Measurements from ENCODE around the gene SLX4IP.

Gene SLX4IP

DNA sequence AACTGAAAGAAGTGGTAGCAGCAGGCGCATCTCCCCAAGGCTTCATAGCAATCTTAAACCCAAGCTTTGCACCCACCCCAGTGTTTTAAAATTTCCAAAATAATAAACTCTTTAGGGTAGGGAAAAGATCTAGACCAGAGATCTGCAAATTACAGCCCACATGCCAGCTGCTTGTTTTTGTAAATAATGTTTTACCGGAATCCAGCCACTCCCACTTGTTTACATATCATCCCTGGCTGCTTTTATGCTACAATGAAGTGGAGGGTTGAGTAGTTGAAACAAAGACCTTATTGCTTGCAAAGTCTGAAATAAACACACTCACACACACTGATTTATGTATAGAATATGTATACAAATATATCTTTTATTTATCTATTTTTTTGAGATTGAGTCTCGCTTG lies 30.0 kb downstream of the SLX4IP start:
- DNase-seq: no peak

DNA sequence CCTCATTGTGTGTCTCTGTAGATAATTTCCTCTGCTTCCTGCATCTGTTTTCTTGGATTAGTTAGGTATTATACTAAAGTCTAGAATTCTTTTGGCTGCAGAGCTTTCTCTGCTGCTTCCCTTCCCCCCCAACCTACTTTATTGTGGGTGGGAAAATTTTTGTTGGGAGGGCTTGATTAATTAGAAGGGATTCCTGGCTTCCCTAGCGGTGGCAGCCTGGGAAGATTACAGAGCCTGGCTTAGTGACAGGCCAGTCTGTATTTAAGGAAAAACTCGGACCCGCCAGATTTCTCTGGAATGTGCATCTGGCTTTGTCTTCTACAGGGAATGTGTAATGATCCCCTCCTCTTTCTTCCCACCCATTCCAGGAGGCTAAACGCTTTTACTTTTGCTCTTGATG lies 31.2 kb downstream of the SLX4IP start:
- DNase-seq: peak; percentile 5

DNA sequence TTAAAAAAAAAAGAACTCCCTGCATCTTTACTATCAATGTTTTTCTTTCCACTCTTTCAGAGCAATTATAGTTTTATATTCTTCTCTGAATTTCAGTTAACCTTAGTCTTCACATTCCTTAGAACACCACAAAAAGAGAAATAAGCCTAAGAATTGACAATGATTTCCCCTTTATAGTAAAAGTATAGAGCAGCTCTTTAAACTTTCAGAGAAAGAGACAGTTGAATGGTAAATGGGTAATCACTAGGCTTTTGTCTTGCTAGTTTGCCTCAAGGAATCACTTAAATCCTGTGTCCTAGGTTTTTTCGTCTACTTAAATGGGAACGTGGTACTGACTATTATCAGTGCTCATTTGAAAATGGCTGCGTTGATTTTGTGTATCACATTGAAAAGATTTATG lies 31.8 kb downstream of the SLX4IP start:
- DNase-seq: no peak

GRCh38 chr20:10467681-10468339 lies 32.7 kb downstream of the SLX4IP start:
- DNase-seq: no peak

DNA sequence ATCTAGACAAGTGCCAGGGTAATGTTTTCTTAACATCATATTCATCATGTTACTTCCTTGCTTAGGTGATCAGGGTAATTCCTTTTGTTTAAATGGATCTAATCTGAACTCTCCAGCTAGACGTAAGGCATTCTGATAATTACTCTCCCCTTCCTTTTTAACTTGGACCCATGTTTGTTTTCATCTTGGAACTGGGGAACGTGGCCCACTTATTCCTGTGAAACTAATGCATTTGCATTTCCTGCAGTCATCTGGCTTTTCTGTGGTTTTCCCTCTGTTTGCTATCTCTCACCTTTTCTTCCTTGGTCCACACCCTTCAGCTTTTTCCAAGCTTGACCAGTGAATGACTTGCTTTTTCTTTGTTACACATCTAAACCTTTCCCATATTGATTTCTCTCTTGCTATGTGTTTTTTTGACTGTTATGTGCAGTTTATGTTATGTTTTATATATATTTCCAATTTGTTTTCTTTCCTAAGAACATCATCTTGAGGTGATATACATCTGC lies 33.3 kb downstream of the SLX4IP start:
- DNase-seq: no peak

DNA sequence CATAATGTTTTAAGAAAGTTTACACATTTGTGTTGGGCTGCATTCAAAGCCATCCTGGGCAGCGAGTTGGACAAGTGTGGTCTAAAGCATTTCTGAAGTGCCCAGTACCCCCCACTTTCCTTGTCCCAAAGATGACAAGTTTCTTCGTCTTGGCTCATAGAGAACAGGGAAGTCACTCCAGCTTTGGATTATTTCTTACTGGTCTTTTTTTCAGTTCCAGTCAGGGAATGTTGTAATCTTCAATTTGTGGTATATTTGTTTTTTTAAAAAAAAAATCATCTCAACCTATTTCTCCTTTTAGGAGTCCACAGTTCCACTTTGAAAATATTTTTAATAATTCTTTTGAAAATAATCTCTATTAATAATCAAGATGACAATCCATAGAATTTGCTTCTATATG lies 34.0 kb downstream of the SLX4IP start:
- DNase-seq: no peak

GRCh38 chr20:10469599-10469998 lies 34.5 kb downstream of the SLX4IP start:
- DNase-seq: peak; percentile 9

DNA sequence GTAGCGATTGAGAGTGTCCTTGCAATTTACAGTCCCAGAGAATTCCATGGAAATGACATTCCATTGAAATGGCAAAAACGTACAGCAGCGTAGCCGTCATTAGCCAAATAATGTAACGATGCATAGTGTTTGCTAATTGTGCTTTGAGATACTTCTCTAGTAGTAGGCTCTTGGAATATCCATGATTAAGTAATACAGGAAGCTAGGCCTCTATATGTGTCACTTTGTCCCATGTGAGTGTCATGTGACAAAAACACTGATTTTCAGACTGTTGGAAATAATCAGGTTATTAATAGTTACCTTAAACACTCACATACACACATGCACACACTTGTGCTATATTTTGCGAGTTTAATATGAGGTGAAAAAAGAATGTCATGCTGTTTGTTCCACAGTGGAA lies 35.2 kb downstream of the SLX4IP start:
- no peak for DNase-seq

GRCh38 chr20:10472871-10473270 lies 37.8 kb downstream of the SLX4IP start:
- DNase-seq: no peak

DNA sequence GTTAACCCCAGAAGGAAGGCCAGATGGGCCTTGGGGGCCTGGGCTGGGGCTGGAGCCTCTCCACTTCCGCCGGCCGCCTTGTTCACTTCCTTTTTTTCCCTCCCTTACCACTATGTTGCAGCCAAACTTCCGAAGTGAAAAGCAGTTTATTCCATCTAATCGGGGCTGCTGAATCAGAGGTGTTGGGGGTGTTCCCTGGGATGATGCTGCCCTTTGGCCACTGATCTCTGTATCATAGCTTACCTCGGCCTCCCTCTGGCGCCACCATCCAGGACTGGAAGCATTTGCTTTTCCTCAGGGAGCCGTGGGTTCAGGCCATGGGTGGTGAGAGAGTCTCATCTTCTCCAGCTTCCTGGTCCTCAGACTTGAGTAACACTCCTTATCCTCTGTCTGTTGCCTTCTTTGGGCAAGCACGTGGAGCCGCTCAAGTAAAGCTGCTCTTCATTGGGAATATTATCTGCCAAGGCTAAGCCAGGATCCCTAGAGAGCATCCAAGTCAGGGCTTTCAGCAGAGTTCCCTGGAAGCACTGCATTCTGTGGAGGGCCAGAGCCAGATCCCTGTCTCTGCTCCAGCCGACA lies 39.6 kb downstream of the SLX4IP start:
- no peak for DNase-seq

DNA sequence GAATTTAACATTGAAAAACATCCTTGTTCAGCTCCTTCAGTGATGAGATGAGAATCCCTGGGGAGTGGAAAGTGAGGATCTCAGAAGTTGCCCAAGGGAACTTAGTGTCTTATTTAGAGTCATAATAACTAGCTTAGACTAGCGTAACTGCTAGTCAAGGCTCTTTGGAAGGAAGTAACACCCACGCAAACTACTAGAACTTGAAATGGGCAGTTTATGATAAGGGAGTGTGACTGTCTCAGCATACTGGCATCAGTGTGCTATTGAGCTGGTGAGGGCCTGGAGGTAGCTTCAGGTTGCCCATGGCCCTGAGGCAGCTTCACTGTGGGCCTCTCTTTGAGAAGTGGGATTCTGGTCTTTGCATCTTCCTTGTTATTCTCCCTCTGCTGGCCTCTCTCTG lies 40.1 kb downstream of the SLX4IP start:
- DNase-seq: no peak

GRCh38 chr20:10476319-10476724 lies 41.2 kb downstream of the SLX4IP start:
- DNase-seq: no peak

GRCh38 chr20:10478205-10478604 lies 43.1 kb downstream of the SLX4IP start:
- DNase-seq: no peak

DNA sequence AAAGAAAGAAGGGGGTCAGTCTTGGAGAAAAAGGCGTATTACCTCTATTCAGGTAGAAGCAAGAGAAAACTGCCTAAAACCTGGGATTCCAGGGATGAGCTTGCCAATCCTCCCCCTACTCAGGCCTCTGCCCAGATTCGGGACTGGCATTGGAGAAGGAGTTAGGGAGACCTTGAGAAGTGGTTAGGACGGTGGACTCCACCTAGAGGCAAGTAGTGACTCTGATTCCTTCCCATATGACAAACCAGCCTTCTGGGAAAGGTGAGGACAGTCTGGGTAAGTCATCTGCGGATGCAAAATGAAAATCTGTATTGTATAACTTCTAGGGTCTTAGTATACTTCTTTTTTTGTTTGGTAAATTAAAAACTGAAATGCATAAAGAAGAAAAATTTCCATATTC lies 43.8 kb downstream of the SLX4IP start:
- DNase-seq: no peak

- no peak for DNase-seq
These were observed 46.6 kb downstream of the SLX4IP start for GRCh38 chr20:10481676-10482075.

- DNase-seq: no peak
These were observed 48.6 kb downstream of the SLX4IP start for GRCh38 chr20:10483691-10484090.

GRCh38 chr20:10487142-10488136 lies 52.3 kb downstream of the SLX4IP start:
- DNase-seq: no peak

DNA sequence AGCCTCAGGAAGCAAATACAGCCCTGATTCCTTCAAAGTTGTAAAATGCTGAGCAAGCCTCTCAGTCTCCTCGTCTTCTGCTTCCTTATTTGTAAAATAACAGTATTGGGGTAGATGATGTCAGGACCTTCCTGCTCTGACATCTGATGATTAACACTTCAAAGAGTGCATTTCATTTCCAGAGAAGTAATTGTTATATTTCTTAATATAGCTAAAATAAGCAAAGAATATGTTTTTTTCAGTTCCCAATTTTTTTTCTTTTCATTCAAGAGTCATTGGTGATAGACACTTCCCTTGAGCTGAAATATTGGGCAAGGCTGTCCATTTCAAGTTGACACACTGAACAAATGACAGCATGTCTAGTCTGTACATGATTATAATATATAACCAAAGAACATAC lies 53.4 kb downstream of the SLX4IP start:
- no peak for DNase-seq

- no peak for DNase-seq
These were observed 54.7 kb downstream of the SLX4IP start for GRCh38 chr20:10489853-10490252.

- DNase-seq: no peak
These were observed 55.2 kb downstream of the SLX4IP start for GRCh38 chr20:10490257-10490656.

DNA sequence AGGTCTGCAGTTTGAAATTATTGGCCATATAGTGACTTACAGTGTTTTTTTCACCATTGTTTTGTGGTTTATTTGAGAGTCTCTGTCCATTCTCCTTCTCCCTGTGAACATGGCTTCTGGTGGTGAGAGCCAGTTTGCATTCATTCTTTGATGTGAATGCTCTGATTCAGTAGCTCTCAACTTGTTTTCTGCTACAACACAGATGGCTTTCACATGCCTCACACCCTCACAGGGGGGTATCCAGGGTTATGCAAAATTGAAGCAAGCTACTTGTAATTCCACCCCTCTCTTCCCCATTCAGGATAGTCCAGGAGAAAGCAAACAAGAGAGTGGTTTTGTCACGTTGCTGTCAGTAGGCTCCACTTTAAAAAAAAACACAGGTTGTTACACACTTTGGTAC lies 55.6 kb downstream of the SLX4IP start:
- no peak for DNase-seq

- no peak for DNase-seq
These were observed 57.0 kb downstream of the SLX4IP start for GRCh38 chr20:10492065-10492464.

GRCh38 chr20:10492844-10493243 lies 57.7 kb downstream of the SLX4IP start:
- DNase-seq: no peak

All from right kidney (tissue), 1 donor.